ENCODE results near the gene CYTH3.

- TF ChIP-seq SRF (IDR thresholded peaks at IDR 0.05; ENCODE audit: low read depth, low read length) (no peak), ZNF350 (CRISPR knock-in tag; IDR thresholded peaks at IDR 0.05; ENCODE audit: borderline replicate concordance, low read depth) (no peak), HDAC2 (CRISPR knock-in tag; IDR thresholded peaks at IDR 0.05) (no peak), ZNF484 (CRISPR knock-in tag; IDR thresholded peaks at IDR 0.05; ENCODE audit: borderline replicate concordance, low read depth) (no peak), BCL6 (CRISPR knock-in tag; IDR thresholded peaks at IDR 0.05) (no peak), CTCF (CRISPR knock-in tag; IDR thresholded peaks at IDR 0.05) (no peak)
These were observed 108.4 kb downstream of the CYTH3 start for GRCh38 chr7:6164010-6164409.
